LNCaP clone FGC (cell line): ENCODE data around the gene CFH.

Source experiments
- DNase-seq: peaks from one replicate; pipeline ENCODE4 v3.0.0-alpha.2; 2011; ENCODE audit warnings: low read depth
- H3K4me3 ChIP-seq: 2 replicates; pipeline ENCODE4 v1.5.1; 2011; ENCODE audit warnings: mild to moderate bottlenecking, low read depth, low read length, control low read depth
- TF ChIP-seq, protein P1 (sequence below): IDR thresholded peaks from 2 replicates; pipeline ENCODE4 v1.5.1; 2012; ENCODE audit warnings: mild to moderate bottlenecking; ENCODE audit not compliant: control insufficient read depth, insufficient read depth; ENCODE audit errors: extremely low read depth

Gene CFH

DNA sequence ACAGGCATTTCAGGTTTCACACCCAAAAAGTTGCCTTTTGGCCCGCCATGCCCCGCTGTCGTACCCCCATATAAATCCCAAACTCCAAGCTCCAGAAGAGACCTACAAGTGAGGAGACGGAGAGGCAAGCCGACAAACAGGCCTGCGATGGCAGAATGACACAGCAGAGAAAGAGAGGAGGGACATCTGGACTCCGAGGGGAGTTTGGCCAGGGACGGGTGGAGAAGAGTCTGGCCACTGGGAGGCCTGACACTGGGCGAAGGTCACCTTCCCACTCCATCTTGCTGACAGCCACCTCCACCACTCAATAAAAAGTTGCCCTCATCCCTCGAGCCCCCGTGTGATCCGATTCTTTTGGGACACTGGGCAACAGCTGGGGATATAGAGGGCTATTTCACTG, 1.9 kb upstream of the CFH start:
- H3K4me3 ChIP-seq: no peak overlapping the region
- DNase-seq: no peak
- TF ChIP-seq, protein P1, sequence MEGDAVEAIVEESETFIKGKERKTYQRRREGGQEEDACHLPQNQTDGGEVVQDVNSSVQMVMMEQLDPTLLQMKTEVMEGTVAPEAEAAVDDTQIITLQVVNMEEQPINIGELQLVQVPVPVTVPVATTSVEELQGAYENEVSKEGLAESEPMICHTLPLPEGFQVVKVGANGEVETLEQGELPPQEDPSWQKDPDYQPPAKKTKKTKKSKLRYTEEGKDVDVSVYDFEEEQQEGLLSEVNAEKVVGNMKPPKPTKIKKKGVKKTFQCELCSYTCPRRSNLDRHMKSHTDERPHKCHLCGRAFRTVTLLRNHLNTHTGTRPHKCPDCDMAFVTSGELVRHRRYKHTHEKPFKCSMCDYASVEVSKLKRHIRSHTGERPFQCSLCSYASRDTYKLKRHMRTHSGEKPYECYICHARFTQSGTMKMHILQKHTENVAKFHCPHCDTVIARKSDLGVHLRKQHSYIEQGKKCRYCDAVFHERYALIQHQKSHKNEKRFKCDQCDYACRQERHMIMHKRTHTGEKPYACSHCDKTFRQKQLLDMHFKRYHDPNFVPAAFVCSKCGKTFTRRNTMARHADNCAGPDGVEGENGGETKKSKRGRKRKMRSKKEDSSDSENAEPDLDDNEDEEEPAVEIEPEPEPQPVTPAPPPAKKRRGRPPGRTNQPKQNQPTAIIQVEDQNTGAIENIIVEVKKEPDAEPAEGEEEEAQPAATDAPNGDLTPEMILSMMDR: no peak

DNA sequence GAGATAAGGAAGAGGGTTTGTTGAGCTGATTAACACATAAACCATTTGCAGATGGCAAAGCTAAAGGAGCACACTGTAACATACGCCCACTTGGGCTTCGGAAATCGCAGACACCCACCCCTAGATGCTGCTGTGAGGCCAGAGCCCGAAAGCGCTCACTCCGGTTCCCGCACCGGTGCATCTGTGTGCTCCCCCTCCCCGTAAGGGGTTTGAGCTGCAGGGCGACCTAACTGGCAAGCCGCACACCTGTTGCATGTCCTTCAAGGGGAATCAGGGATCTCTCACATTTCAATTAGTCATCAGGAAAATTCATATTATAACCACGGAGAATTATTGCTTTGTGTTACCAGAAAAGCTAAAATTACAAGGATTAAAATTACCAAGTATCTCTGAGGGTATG, 1.4 kb upstream of the CFH start:
- no peak for DNase-seq
- TF ChIP-seq, protein P1: no peak
- H3K4me3 ChIP-seq: no peak overlapping the region

DNA sequence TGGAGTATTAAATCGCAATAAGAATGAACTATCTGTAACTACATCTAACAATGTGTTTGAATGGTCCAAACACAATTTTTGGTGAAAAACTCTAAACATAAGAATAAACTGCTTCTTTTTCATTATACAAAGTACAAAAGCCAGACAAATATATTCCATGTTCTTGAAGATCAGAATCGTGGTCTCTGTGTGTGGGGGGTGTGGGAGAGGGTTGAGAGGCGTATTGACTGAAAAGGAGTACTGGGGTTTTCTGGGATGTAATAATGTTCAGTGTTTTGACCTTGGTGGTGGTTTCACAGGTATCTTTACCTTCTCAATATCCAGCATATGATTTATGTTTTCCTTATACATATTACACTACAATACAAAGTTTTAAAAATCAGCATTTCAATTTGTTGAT, 764 bp upstream of the CFH start:
- TF ChIP-seq, protein P1: no peak
- H3K4me3 ChIP-seq: no peak overlapping the region
- DNase-seq: no peak

GRCh38 chr1:196654271-196654670, 2.4 kb downstream of the CFH start:
- H3K4me3 ChIP-seq: no peak overlapping the region
- no peak for DNase-seq
- TF ChIP-seq, protein P1: no peak

GRCh38 chr1:196655071-196655470, 3.2 kb downstream of the CFH start:
- H3K4me3 ChIP-seq: no peak overlapping the region
- DNase-seq: no peak

GRCh38 chr1:196655494-196655893, 3.7 kb downstream of the CFH start:
- no peak overlapping the region for H3K4me3 ChIP-seq
- DNase-seq: no peak
- TF ChIP-seq, protein P1: no peak

More at GRCh38 chr1:196655071-196655470, 3.2 kb downstream of the CFH start:
- TF ChIP-seq, protein P1: no peak

DNA sequence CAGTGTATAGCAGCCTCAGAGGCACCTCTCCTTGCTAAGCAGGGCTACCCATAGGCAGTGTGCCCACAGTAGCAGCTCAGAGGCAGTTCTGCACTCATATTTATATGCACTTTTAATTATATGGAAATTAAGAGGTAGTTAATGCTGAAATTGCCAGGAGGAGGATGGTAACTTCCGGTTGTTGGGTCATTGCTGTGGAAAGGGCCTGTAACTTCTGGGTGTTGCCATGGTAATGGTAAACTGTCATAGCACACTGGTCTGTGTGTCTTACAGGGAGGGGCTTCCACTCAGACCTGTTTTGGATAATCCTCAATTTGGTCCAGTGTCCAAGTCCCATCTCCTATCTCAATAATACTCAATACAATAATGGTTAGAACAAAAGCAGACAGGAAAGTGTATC, 7.6 kb downstream of the CFH start:
- H3K4me3 ChIP-seq: no peak overlapping the region
- TF ChIP-seq, protein P1: no peak
- DNase-seq: no peak
